Measurements from ENCODE around the gene ORAI1. TPM values are rescaled to one million over a fixed set of nuclear protein-coding genes. Genes with fewer than 3 reads are reported as not detected.

The ORAI1 gene
- total RNA-seq, 1 experiment from 2014 or later = 31.4 TPM

DNA sequence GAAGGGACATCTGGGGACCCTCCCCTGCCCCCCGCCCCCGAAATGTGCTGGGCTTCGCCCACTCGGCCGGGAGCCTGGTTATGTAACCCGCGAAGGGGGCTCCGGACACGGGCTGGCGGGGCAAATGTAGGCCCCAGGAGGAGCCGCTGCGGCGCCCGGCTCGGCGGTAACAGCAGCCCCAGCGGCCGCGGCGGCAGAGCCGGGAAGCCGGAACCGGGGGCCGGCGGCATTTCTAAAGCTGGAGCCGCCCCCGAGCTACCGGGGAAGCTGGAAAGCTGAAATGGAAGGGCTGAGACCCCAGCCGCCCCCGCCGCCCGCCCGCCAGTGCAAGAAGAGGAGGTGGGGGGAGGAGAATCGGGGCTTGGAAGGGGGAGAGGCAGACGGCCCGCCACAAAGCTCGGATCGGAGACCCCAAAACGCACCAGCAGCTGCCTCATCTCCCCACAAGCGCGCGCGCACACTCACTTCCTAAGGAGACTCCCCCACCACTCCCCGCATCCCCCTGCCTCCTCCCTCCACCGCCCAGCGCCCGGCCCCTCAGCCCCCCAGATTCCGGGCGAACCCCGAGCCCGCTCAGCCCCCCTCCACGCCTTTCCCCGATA lies 47.0 kb upstream of the ORAI1 start:
- Histone ChIP-seq H3K79me2 (ENCODE audit: low read length) (peaks cover 39% of the 10 kb centered on the region), H3K9me3 (ENCODE audit: low read length) (no peaks in the 10 kb centered on the region), H3K27me3 (ENCODE audit: low read length) (no peaks in the 10 kb centered on the region), H3K4me2 (ENCODE audit: low read length) (peak overlapping the region; percentile 99), H3K9ac (ENCODE audit: low read length) (peak overlapping the region; percentile 83), H3K27ac (ENCODE audit: low read length) (peak overlapping the region; percentile 38), H3F3A (ENCODE audit: low read length, unreplicated experiment) (peaks cover 9% of the 10 kb centered on the region), H3K4me3 (ENCODE audit: low read length) (peak overlapping the region; percentile 82), H3K9me2 (replicated peaks; ENCODE audit: low read length) (no peaks in the 10 kb centered on the region), H4K20me1 (ENCODE audit: low read length) (no peaks in the 10 kb centered on the region), H3K4me1 (ENCODE audit: insufficient read depth, low read length) (peaks cover 50% of the 10 kb centered on the region), H3K36me3 (ENCODE audit: low read depth, low read length) (peaks cover 11% of the 10 kb centered on the region; the same call in 1 of the 2 replicates), H2AFZ (ENCODE audit: low read length) (peak overlapping the region; percentile 92)
- CTCF ChIA-PET = interaction anchor here (0.6 to 0.7 kb wide), 3 partner anchors 27 to 40 kb away, joined by 4 to 6 read pairs (median 5); no protein-coding TSS in a partner anchor
- no peak for ATAC-seq
- no TSS peak for BruUV-seq (replicated peaks)
- TF ChIP-seq EZH2phosphoT487 (IDR thresholded peaks at IDR 0.05; ENCODE audit: borderline replicate concordance, low read length) = no peak
- TF ChIP-seq, protein P1, sequence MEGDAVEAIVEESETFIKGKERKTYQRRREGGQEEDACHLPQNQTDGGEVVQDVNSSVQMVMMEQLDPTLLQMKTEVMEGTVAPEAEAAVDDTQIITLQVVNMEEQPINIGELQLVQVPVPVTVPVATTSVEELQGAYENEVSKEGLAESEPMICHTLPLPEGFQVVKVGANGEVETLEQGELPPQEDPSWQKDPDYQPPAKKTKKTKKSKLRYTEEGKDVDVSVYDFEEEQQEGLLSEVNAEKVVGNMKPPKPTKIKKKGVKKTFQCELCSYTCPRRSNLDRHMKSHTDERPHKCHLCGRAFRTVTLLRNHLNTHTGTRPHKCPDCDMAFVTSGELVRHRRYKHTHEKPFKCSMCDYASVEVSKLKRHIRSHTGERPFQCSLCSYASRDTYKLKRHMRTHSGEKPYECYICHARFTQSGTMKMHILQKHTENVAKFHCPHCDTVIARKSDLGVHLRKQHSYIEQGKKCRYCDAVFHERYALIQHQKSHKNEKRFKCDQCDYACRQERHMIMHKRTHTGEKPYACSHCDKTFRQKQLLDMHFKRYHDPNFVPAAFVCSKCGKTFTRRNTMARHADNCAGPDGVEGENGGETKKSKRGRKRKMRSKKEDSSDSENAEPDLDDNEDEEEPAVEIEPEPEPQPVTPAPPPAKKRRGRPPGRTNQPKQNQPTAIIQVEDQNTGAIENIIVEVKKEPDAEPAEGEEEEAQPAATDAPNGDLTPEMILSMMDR (conservative IDR thresholded peaks at IDR 0.05; ENCODE audit: low read depth, low read length) = no peak
- TF ChIP-seq EZH2 (IDR thresholded peaks at IDR 0.05; ENCODE audit: low read length, unreplicated experiment) = no peak
- POLR2A ChIA-PET (ENCODE audit: unreplicated experiment) = interaction anchor here (0.8 kb wide), 1 partner anchor 27 kb away, joined by 3 read pairs; no protein-coding TSS in a partner anchor
- peak; percentile 18 for DNase-seq
- intact Hi-C loops (cut with micrococcal nuclease) = no loop called here

DNA sequence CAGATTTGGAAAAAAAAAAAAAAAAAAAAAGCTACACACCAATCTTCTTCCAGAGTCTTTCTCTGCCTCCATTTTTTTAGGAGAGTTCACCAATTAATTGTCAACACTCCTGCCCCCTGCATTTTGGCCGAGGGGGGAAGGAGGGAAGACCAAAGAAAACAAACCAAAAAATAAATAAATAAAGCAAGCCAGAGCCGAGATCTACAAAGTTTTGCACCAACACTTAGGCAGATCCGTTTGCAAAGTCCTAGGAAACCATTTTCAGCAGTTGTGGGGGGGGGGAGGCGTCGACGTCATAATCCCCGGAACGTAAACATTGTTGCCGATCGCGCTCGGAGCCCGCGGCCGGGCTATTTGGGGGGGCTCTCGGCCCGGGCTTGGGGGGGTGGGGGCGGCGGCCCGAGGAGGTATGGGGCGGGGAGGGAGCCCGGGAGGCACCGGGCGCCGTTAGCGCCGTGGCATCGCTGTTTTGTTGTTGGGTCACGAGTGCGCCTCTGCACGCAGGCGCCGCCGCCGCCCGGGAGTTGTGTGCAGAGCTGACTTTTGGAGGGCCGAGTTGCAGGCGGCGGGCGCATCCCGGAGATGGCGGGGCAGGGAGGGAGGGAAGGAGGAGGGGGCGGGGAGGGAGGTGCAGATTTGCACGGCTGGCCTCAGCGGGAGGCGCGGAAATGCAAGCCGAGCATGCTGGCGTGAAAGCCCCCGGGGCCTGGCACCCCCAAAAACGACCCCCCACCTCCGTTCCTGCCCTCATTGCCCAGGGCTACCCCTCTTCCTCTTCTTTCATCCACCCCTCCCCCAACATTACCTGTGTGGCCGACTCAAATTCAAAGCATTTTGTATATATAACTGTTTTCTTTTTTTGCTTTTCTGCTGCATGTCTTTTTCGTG lies 46.1 kb upstream of the ORAI1 start:
- BruUV-seq (replicated peaks) = no TSS peak
- peak; percentile 63 for DNase-seq
- Histone ChIP-seq H3K27me3 (ENCODE audit: low read length) (no peaks in the 10 kb centered on the region), H4K20me1 (ENCODE audit: low read length) (no peaks in the 10 kb centered on the region), H3K4me3 (ENCODE audit: low read length) (peak overlapping the region; percentile 82), H3K27ac (ENCODE audit: low read length) (peak overlapping the region; percentile 38), H2AFZ (ENCODE audit: low read length) (peak overlapping the region; percentile 92), H3K9me3 (ENCODE audit: low read length) (no peaks in the 10 kb centered on the region), H3F3A (ENCODE audit: low read length, unreplicated experiment) (peaks cover 9% of the 10 kb centered on the region), H3K79me2 (ENCODE audit: low read length) (peaks cover 39% of the 10 kb centered on the region), H3K36me3 (ENCODE audit: low read depth, low read length) (peaks cover 5% of the 10 kb centered on the region; the same call in 1 of the 2 replicates), H3K9me2 (replicated peaks; ENCODE audit: low read length) (no peaks in the 10 kb centered on the region), H3K4me1 (ENCODE audit: insufficient read depth, low read length) (peaks cover 50% of the 10 kb centered on the region), H3K4me2 (ENCODE audit: low read length) (peak overlapping the region; percentile 99), H3K9ac (ENCODE audit: low read length) (peak overlapping the region; percentile 83)
- intact Hi-C loops (cut with micrococcal nuclease) = loop anchor here (2.0 kb wide), 1 partner anchor 47 kb away; the partner anchor contains the start of gene ORAI1
- ATAC-seq = peak; percentile 63
- CTCF ChIA-PET = interaction anchor here (0.6 kb wide), 2 partner anchors 34 to 41 kb away, joined by 5 to 7 read pairs; no protein-coding TSS in a partner anchor
- TF ChIP-seq, protein P1 (conservative IDR thresholded peaks at IDR 0.05; ENCODE audit: low read depth, low read length) = no peak
- POLR2A ChIA-PET (ENCODE audit: unreplicated experiment) = no interaction called here

Measured in PC-3 (cell line).